Stimulated activated CD4-positive, alpha-beta T cell treated with anti-CD3 and anti-CD28 coated beads, TNF-alpha, amount 100 ng/mL, for 24 hours (primary cell): ENCODE results near the gene IBSP.

Experiments used
- DNase-seq, 3 experiments: peaks; one replicate each; pipeline ENCODE4 v3.0.0-alpha.2; 2020; ENCODE audit warnings: low read depth in 3 of 3

Gene IBSP, protein sequence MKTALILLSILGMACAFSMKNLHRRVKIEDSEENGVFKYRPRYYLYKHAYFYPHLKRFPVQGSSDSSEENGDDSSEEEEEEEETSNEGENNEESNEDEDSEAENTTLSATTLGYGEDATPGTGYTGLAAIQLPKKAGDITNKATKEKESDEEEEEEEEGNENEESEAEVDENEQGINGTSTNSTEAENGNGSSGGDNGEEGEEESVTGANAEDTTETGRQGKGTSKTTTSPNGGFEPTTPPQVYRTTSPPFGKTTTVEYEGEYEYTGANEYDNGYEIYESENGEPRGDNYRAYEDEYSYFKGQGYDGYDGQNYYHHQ

DNA sequence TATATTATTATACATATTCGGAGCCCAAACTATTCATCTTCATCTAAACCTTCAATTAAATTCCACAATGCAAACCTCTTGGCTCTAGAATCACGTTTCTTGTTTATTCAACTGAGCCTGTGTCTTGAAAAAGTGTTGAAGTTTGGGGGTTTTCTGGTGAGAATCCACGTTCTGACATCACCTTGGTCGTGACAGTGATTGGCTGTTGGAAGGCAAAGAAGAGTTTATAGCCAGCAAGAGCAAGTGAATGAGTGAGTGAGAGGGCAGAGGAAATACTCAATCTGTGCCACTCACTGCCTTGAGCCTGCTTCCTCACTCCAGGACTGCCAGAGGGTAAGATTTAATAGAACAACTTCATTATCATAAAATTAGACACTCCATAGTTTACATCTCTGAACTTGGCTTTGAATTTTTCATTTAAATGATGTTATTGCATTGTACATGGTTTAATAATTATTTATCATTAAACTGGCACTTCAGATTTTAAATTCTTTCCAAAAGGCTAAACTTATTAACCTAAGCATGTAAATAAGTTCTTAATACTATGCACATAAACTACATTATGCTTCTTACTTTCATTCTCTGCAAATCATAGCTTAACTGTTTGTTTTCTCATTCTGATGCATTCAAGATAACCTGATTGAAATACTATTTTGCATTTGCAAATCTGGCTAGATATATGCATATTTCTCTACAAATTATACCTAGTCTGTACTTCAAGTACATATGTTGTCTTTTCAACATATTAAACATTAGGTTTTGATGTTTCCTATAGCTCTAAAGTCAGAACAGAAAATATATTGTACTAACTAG lies at the start of gene IBSP:
Gene IBSP (plus strand): TSS at position 254 of the 813 bp plus-strand sequence. CDS start 2,808 bp downstream, outside the sequence.
- DNase-seq, result no peak

DNA sequence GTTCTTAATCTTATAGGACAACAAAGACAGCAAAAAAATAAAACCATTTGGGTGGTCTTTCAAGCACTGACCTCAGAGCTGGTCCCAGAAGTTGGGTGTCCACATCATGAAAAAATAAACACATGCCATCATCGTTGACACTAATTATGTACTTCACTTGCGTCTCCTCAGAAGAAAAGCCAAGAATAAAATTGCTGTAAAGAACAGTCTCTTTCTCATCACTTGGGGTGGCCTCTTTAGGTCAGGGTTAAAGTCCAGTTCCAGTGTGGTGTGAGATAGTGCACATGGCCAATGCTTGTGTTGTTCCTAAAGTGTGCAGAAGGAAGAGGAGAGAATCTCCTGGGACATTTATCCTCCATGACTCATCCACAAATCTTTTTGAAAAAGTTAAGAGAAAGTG lies 49.5 kb upstream of the IBSP start:
- DNase-seq, result no peak

DNA sequence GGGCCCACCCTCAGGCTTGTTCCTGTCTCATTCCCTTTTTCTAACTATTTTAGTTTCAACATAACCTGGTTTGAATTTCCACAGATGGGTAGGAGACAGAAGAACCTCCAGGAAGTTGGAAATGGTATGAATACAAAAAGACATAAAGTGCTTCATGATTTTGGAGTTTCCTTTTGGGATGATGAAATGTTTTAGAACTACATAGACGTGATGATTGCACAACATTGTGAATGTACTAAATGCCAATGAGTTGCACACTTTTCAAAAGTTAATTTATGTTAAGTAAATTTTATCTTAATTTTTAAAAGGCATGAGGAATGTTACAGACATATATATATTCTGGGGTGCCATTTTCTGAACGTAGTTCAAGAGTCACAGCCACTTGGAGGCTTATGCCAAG lies 41.1 kb upstream of the IBSP start:
- DNase-seq, result no peak

DNA sequence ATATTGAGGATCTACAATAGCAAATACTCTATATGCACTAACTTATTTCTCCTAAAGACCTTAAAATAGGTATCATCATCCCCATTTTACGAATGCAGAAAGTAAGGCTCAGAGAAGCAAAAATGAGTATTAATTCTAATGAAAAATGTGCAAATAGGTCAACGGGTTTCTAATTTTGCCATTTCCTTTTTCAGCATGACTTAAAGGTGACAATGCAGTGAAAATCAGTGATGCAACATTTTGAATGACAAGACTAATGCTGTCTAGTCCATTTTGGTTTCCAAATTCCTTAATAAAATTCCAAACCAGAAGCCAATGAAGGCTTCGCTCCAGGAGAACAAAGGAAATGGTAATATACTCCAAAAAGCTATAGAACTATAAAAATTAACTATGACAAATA lies 37.0 kb upstream of the IBSP start:
- no peak for DNase-seq

DNA sequence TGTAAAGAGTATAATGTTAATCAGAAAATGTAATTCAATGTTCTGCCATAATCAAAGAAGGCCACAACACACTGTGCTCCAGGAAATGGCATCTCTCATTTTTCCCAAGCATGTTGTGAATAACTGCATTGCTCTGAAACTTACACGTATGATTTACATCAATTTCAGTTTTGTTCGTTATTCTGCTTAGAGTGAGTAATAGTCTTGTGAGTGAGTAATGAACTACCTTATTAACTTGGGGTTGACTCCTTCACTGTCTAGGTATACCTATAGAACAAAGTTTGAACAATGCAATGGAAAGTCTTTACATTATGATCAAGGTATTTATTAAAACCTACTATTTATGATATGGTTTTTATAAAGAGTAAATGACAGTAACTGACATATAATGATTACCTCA lies 17.8 kb upstream of the IBSP start:
- DNase-seq, result no peak

DNA sequence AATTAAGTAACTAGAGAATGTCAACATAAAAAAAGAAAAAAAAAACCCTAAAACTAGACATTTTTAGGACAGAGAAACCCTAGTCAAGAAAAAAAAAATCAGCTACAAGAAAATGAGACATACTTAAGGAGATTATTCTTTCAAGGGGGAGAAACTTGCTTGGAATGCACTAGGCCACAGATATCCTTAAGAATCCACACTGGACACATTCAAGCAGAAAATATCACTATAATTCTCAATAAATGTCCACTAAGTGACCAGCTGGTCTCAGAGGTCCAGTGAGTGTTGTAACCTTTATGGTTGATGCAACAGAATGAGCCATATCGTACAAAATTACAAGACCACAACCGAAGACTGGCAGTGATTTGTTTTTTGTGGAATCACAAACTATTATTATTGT lies 15.6 kb upstream of the IBSP start:
- no peak for DNase-seq

DNA sequence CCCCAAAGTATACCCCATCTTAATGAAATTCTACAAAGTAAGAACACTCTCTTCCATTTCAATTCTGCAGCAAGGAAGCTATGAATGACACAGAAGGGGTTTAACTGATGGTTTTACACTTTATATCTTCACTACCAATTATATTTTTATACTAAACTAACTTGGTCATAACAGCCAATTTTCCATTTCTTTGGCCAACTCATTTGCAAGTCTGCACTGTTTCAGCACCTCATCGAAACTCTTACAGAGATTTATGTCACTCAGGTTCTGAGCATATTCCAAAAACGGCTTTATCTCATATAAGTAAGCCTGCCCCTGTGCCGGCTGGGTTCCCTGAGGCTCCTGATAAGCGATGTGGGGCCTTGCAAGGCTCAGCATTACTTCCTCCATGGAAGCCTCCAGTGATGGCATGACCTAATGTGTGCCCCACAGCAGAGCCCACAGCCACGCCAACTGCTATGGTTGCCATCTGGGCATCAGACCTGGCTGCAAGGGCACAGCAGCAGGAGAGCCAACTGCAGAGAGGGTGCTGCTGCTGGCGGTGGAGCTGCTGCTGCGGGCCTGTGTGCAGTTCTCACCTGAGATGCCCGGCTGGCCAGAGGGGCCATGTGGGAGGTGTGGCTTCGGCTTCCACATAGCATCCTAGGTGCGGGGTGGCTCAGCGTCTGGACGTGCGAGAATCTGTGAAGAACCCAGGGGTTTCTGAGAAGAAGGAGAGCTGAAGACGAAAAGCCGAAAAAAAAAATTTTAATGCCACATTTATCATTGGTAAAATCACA lies 13.4 kb upstream of the IBSP start:
- no peak for DNase-seq

DNA sequence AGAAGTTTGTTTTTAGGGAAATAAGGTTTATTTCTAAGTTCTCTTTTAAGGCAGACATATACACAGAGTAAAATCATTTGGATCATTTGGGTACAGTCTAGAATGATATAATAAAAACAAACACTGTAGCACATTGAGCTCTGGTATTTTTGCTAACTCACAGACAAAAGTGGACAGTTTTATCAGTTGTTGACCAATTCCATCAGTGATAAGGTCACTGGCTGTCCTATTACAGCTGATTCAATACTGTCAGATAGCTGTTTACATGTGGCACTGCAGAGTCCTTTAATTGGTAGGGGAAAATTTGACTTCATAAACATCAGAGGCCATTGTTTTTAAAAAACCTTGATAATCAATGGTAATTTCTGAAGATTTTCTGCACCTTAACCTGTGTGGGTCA lies 3.5 kb downstream of the IBSP start:
- DNase-seq, result no peak

DNA sequence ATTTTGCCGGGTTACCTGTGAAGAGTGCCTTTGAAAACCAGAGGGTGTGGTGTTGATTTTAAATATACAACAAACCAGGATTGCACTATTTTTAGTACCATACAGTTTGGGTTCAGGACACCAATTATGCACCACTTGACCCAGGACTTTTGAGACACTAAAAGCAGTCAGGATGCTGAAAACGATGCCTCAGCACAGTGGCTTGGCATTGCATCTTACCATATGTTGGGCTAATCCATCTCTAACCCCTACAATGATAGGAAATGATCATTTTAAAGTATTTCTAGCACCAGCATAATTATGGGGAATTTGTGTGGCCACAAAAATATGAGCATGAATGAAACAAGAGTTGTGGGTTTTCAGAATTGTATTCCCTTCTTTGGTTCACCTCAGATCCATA lies 4.1 kb downstream of the IBSP start:
- no peak for DNase-seq

DNA sequence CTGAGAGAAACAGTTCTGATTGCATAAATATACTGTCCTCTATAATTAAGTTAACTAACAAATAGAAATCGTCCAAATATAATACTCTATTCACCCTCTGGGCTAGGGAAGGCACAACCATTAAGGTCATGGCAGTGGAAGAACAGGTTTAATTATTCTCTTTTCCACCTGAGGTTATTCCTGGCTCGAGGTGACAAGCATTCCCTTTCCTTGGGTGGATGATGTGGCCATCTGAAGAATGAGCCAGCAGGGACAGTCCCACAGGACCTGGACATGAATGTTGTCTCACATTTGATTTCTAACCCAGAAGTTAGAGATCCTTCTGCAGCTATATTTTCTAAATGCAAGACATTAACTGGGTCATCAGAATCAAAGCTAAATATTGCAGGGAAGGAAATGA lies 5.5 kb downstream of the IBSP start:
- DNase-seq, result no peak

DNA sequence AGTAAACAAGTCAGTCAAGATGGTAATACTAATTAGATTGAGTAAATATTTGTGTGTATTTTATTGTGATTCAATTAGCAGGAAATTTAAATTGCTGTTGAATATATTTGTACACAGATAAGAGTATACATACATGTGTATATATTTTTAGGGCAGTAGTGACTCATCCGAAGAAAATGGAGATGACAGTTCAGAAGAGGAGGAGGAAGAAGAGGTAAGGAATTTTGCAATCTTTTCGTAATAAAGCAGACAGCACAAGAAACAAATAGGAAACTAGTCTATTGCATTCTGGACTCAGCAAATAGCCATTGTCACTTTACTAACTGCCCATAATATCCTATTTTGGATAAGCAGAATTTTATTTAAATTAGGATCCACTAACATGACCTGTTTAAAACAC lies 6.6 kb downstream of the IBSP start:
- no peak for DNase-seq

DNA sequence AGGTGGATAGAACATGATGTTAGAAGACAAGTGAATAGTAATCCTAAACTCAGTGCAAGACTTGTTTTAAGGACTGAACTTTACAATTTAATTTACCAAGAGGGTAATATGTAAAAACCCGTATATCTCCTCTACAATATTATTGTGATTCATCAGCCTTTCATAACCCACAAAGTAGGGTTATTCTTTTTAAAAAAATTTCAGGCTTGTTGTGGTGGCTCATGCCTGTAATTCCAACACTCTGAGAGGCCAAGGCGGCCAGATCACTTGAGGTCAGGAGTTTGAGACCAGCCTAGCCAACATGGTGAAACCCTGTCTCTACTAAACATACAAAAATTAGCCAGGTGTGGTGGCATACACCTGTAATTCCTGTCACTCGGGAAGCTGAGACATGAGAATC lies 7.2 kb downstream of the IBSP start:
- DNase-seq, result no peak

DNA sequence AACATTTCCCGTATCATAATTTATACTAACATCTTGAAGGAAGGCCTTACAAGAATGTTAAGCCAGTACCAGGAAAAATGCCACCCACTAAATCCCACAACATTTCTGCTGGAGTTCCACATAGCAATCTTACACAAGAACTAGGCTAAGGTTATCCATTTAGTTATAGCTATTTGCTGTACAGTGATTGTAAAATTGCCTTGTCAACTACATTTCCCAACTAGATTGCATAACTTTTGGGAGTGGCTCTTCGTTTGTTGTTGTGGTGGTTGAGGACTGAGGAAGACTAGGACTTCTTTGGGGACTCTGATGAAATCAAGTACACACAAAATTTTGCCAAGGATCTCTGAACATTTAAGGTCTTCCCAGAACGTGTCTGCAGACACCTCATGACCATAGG lies 8.0 kb downstream of the IBSP start:
- DNase-seq, result no peak

DNA sequence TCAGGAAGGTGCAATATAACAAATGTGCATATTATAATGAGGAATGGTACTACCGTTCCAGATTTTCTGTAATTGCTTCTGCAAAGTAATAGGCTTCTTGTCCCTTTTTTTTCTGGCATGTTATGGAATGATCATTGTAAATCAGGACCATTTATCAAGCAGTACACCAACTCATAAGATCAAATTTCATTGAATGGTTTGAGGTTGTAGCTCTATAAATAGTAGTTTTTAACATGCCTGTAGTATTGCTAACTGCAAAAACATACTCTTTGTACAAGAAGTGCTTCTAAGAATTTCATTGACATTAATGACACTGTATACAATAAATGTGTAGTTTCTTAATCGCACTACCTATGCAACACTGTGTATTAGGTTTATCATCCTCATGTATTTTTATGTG lies 12.6 kb downstream of the IBSP start:
- DNase-seq, result no peak

DNA sequence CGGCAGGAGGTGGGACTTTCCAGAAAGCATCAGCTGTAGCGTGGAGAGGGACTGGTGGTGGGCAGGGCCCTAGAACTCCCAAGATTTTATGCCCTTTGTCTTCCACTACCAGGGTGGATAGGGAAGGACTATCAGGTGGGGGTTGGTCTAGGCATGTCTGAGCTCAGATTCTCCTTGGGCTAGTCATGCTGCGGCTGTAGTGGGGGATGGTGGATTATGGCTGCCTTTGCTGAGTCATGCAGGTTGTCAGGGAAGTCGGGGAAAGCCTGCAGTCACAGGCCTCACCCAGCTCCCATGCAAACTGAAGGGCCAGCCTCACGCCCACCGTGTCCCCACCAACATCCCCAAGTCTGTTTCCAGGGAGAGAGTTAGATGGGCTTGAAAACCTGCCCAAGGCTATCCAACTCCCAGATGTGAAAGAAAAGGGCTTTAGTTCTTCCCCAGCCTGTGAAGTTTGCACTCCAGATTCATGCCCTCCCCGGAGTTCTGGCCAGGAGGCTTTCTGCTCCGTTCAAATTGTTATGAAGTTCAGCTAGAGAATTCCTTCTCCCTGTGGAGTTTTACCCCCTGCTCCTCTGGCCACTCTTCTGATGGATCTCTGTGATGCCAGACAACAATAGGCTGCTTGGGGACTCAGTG lies 20.0 kb downstream of the IBSP start:
- DNase-seq, result no peak

DNA sequence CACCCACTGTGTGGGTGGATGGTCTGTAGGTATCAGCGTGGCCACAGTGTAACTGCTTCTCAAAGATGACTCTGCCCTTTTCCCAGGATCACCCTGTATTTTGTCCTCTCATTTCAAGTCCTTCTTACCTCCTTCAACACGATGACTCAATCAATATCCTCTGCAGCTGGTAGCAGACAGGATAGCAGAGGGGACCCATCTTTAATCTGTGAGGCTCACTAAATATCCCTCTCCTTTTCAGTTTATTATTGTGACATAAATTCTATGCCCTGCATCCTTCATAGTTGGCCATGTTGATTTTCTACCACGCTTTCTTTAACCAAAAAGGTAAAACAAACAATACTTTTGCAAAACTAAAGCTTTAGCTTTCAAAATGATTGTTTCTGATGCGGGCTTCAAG lies 23.8 kb downstream of the IBSP start:
- DNase-seq, result no peak

DNA sequence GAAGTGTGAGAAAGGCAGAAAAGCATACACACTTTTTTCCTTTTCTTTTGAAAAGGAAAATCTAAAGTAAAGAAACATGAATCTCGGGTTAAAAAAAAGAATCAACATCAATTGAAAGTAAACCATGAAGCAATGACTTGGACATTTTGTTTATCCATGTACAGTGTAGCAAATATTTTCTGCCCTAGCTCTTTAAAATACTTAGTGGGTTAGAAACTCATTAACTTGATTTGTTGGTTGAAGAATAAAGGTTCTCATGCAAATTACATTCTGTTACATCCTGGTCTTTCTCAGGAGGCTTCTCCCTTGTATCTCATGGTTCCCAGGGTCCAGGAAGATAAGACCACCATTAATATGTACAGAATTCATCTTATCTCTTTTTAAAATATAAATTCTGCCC lies 24.4 kb downstream of the IBSP start:
- DNase-seq, result no peak

DNA sequence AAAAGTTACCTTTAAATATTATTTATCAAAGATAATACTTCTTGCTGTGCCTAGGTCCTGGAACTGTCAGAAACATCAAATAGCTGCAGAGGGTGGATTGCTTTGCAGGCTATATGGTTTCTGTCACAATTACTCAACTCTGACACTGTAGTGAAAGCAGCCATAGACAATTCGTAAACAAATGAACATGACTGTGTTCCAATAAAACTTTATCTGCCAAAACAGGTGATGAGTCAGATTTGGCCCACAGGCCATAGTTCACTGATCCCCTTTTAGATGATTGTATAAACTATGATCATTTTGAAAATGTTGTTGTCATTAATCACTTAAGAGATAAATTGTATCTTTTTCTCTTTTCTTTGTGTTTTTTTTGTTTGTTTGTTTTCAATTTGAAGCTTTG lies 25.0 kb downstream of the IBSP start:
- DNase-seq, result no peak

DNA sequence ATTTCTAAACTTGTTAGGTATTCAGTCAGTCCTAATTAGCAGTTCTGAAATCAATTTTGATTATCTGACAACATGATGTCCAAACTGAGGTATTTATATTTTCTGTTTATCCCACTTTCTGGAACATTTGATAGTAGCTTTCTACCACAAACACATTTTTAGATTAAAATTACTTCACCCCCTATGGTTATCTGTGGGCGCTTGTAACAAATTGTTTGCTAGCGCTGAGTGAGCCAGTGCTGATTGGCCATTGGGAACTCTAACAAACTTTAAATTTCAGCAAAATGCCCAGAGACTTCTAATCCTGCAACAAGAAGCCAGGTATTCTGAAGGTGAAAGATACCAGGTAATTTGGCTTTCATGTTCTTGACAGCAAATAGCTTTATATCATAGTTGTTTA lies 33.3 kb downstream of the IBSP start, which contains the start of gene MEPE:
Gene MEPE (plus strand): TSS at position 301 of the 400 bp plus-strand sequence. CDS start 1,746 bp downstream, outside the sequence.
- DNase-seq, result no peak

DNA sequence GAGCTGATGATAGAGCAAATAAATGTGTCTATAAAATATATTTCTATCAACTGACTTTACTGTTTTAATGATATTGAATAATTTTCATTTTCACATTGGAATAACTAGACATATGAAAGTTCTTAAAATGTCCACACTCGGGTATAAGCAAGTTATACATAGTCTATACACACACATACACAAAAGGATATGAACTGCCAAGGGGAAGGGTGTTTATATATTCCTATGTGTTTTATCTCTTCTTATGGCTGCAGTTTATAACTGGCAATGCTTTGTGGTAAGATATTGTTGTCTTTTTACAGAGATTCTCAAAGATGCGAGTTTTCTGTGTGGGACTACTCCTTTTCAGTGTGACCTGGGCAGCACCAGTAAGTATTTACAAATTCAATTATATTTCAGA lies 35.0 kb downstream of the IBSP start:
- no peak for DNase-seq

DNA sequence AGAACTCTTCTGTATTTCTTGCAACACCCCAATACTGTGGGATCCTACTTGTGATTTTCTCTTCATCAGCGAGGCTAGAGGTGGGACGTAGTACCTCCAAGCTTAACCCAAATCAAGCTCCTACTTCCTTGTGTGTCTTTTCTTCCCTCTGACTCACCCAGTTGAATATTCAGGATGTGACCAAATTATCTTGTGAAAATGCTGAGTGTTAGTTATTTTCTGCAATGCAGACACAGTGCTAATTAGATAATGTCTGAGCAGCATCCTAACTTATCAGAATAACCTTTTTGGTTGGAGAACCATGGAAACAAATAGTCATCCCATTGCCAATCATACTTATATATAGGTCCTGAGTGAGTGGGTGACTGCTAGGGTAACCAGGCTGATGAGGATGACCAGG lies 35.8 kb downstream of the IBSP start:
- DNase-seq, result no peak

DNA sequence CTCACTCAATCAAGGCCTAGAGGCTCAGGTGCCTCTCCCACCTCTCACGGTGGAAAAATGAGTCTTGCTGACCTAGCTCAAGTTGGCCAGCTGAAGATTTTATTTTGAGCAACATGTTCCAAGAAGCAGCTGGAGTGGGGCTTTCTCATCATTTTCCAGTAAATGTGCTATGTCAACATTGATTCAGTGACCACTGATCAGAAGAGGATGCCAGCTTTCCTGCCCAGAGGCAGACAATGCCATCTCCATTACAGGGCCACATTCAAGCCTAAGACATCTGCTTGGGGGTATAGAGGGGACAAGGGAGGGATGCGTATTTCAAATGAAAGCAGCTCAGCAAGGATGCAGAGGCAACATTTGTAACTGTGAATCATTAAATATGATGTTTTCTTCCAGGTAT lies 36.4 kb downstream of the IBSP start:
- no peak for DNase-seq
